OCI-LY3 (cell line): ENCODE measurements around the gene CBR3.
A peak's percentile ranks its signal among the peaks of the same experiment; 100 is the strongest.

ENCODE experiments used
- H2AFZ ChIP-seq: fragments of 200-600, 300-600 bp; shearing (Covaris generic); 2 replicates; pipeline ENCODE4 v1.6.0; 2014; ENCODE audit warnings: antibody characterized with exemption, low read depth, low read length
- H3K27ac ChIP-seq: fragments of 200-600, 300-600 bp; sonication (generic); 2 replicates; pipeline ENCODE4 v1.5.1; 2014; ENCODE audit warnings: mild to moderate bottlenecking, low read length, moderate library complexity, mixed read lengths
- H3K27me3 ChIP-seq: fragments of 200-600, 300-600 bp; sonication (generic); 2 replicates; pipeline ENCODE4 v1.6.1; 2014; ENCODE audit warnings: low read depth, low read length, mixed read lengths
- H3K36me3 ChIP-seq: fragments of 200-600, 300-600 bp; sonication (generic); replicated peaks from 2 replicates; pipeline ENCODE3; 2014; ENCODE audit warnings: low read depth, low read length, mixed read lengths
- H3K4me1 ChIP-seq: fragments of 300-600, 200-600 bp; sonication (generic); 2 replicates; pipeline ENCODE4 v1.6.1; 2014; ENCODE audit warnings: low read length, mixed read lengths
- H3K4me2 ChIP-seq: fragments of 200-600, 300-600 bp; sonication (generic); 2 replicates; pipeline ENCODE4 v1.6.1; 2014; ENCODE audit warnings: low read length, mixed read lengths
- H3K4me3 ChIP-seq: fragments of 300-600, 200-600 bp; sonication (generic); 2 replicates; pipeline ENCODE4 v1.5.1; 2014; ENCODE audit warnings: antibody characterized with exemption, mild to moderate bottlenecking, low read length, moderate library complexity
- H3K79me2 ChIP-seq: fragments of 300-600, 200-600 bp; shearing (Covaris generic); 2 replicates; pipeline ENCODE4 v1.6.1; 2014; ENCODE audit warnings: mild to moderate bottlenecking, low read length, mixed read lengths
- H3K9ac ChIP-seq: fragments of 300-600, 200-600 bp; shearing (Covaris generic); 2 replicates; pipeline ENCODE4 v1.6.0; 2014; ENCODE audit warnings: mild to moderate bottlenecking, low read length, moderate library complexity
- H3K9me3 ChIP-seq: fragments of 200-600, 300-600 bp; shearing (Covaris generic); 2 replicates; pipeline ENCODE4 v1.6.1; 2014; ENCODE audit warnings: low read length, mixed read lengths; ENCODE audit not compliant: insufficient read depth
- H4K20me1 ChIP-seq: fragments of 200-600, 300-600 bp; sonication (generic); 2 replicates; pipeline ENCODE4 v1.6.1; 2016; ENCODE audit warnings: low read length, mixed read lengths; ENCODE audit not compliant: insufficient read depth
- CTCF ChIP-seq: fragments of 200-600, 300-600 bp; sonication (generic); IDR thresholded peaks from 2 replicates; pipeline ENCODE4 v1.5.1; 2014; ENCODE audit warnings: antibody characterized with exemption, low read length, low read depth
- EZH2phosphoT487 ChIP-seq: fragments of 200-600 bp; shearing (Covaris generic); IDR thresholded peaks from 2 replicates; pipeline ENCODE4 v1.6.1; 2018; ENCODE audit warnings: antibody characterized with exemption, mixed run types, low read depth

The CBR3 gene

GRCh38 chr21:36155603-36156338 is 20.9 kb downstream of the CBR3 start:
- Histone ChIP-seq H3K4me2 (peak overlapping the region; percentile 73), H4K20me1 (no peaks in the 10 kb centered on the region), H2AFZ (no peak overlapping the region), H3K36me3 (no peaks in the 10 kb centered on the region), H3K79me2 (peaks cover 3% of the 10 kb centered on the region; the same call in 1 of the 2 replicates), H3K4me3 (peak overlapping the region; percentile 79), H3K27ac (no peak overlapping the region), H3K9ac (no peak overlapping the region), H3K9me3 (no peaks in the 10 kb centered on the region), H3K27me3 (no peaks in the 10 kb centered on the region), H3K4me1 (peaks cover 10% of the 10 kb centered on the region)
- TF ChIP-seq CTCF = no peak
- TF ChIP-seq EZH2phosphoT487 = no peak

- H3K4me2 ChIP-seq = peak overlapping the region; percentile 73
- H2AFZ ChIP-seq = no peak overlapping the region
- no peaks in the 10 kb centered on the region for H4K20me1 ChIP-seq
- H3K9ac ChIP-seq = peak overlapping the region; percentile 69
- H3K9me3 ChIP-seq = no peaks in the 10 kb centered on the region
- H3K27ac ChIP-seq = no peak overlapping the region
- H3K27me3 ChIP-seq = no peaks in the 10 kb centered on the region
- H3K79me2 ChIP-seq = peaks cover 3% of the 10 kb centered on the region; the same call in 1 of the 2 replicates
- no peaks in the 10 kb centered on the region for H3K36me3 ChIP-seq
- H3K4me3 ChIP-seq = peak overlapping the region; percentile 79
- TF ChIP-seq EZH2phosphoT487 = no peak
- TF ChIP-seq CTCF = no peak
- H3K4me1 ChIP-seq = peaks cover 8% of the 10 kb centered on the region; the same call in 1 of the 2 replicates
These were observed 21.5 kb downstream of the CBR3 start for GRCh38 chr21:36156339-36156814.

- Histone ChIP-seq H3K9ac (peak within 1 kb of the TSS; percentile 69), H3K36me3 (no peaks in the 10 kb centered on the region), H3K79me2 (peaks cover 3% of the 10 kb centered on the region; the same call in 1 of the 2 replicates), H2AFZ (no peak within 1 kb of the TSS), H3K27me3 (no peaks in the 10 kb centered on the region), H3K4me1 (peaks cover 8% of the 10 kb centered on the region; the same call in 1 of the 2 replicates), H3K27ac (no peak within 1 kb of the TSS), H3K9me3 (no peaks in the 10 kb centered on the region), H3K4me2 (peak within 1 kb of the TSS; percentile 73), H4K20me1 (no peaks in the 10 kb centered on the region), H3K4me3 (peak within 1 kb of the TSS; percentile 79)
- TF ChIP-seq CTCF (no peak), EZH2phosphoT487 (no peak)
These were observed 22.2 kb downstream of the CBR3 start, which contains the start of gene DOP1B for GRCh38 chr21:36156815-36157670. Gene DOP1B, plus strand, starts transcription at chr21:36156824. Its CDS starts 7,910 bp downstream, at chr21:36164734.

- TF ChIP-seq EZH2phosphoT487 (no peak), CTCF (no peak)
- H4K20me1 ChIP-seq = no peaks in the 10 kb centered on the region
These were observed 24.6 kb downstream of the CBR3 start for GRCh38 chr21:36159356-36159921.

More at GRCh38 chr21:36159356-36159921, 24.6 kb downstream of the CBR3 start:
- Histone ChIP-seq H3K4me1 (peaks cover 3% of the 10 kb centered on the region; the same call in 1 of the 2 replicates), H3K9me3 (no peaks in the 10 kb centered on the region), H3K79me2 (peaks cover 3% of the 10 kb centered on the region; the same call in 1 of the 2 replicates), H2AFZ (no peak overlapping the region), H3K27ac (no peak overlapping the region), H3K36me3 (no peaks in the 10 kb centered on the region), H3K4me3 (no peak overlapping the region), H3K27me3 (no peaks in the 10 kb centered on the region), H3K9ac (no peak overlapping the region), H3K4me2 (no peak overlapping the region)
